Activated CD8-positive, alpha-beta T cell treated with anti-CD3 and anti-CD28 coated beads, Interleukin-2, amount 10 ng/mL, durations not matched to agents 7 days and 5 days (primary cell): Measurements from ENCODE around the gene STK10. TPM values are rescaled to one million over a fixed set of nuclear protein-coding genes. Genes with fewer than 3 reads are reported as not detected.

Source experiments
- ATAC-seq: fragments of 150-1000 bp; cut with Tn5 transposase; one replicate; pipeline ENCODE4 v1.10.0; 2021; ENCODE audit warnings: moderate library complexity
- CTCF ChIA-PET: fragments of 350-600 bp; sonication (Branson Sonifier 250); formaldehyde crosslinking; loops from one replicate; lab custom pipeline; 2021; ENCODE audit warnings: antibody characterized with exemption; lab: Charles Lee
- POLR2A ChIA-PET: fragments of 350-600 bp; sonication (Branson Sonifier 250); formaldehyde crosslinking; loops from one replicate; lab custom pipeline; 2021; ENCODE audit warnings: antibody characterized with exemption; lab: Charles Lee
- DNase-seq: peaks from one replicate; pipeline ENCODE4 v3.0.0-alpha.2; 2020
- H3K27ac Mint-ChIP-seq: one replicate; pipeline ENCODE4 v1.8.0; 2021; ENCODE audit warnings: mild to moderate bottlenecking, mixed read lengths
- H3K27me3 Mint-ChIP-seq: one replicate; pipeline ENCODE4 v1.8.0; 2021; ENCODE audit warnings: low read depth, mixed read lengths
- H3K36me3 Mint-ChIP-seq: one replicate; pipeline ENCODE4 v1.8.0; 2021; ENCODE audit warnings: low read depth, mixed read lengths
- H3K4me1 Mint-ChIP-seq: one replicate; pipeline ENCODE4 v1.8.0; 2021; ENCODE audit warnings: low read depth, mixed read lengths
- H3K4me3 Mint-ChIP-seq: one replicate; pipeline ENCODE4 v1.8.0; 2021; ENCODE audit warnings: mild to moderate bottlenecking, mixed read lengths
- H3K9me3 Mint-ChIP-seq: one replicate; pipeline ENCODE4 v1.8.0; 2022; ENCODE audit warnings: mixed read lengths; ENCODE audit not compliant: insufficient read depth
- total RNA-seq, 2 experiments: library from RNA; stranded (reverse); gene quantifications; one replicate each; pipeline ENCODE4 v1.2.3, GENCODE V29; 2021

Gene STK10
- total RNA-seq, 2 experiments from 2014 or later = 294 to 299 TPM

- ChIA-PET POLR2A (interaction anchor here (0.6 to 1.2 kb wide), 4 partner anchors 9 to 59 kb away, joined by 3 to 5 read pairs (median 4); no protein-coding TSS in a partner anchor), CTCF (interaction anchor here (0.8 to 1.5 kb wide), 4 partner anchors 14 to 69 kb away, joined by 3 read pairs; no protein-coding TSS in a partner anchor)
- peaks cover 64% of the 10 kb centered on the region for H3K4me1 Mint-ChIP-seq
- DNase-seq (no peak), ATAC-seq (no peak)
- H3K27me3 Mint-ChIP-seq = no peaks in the 10 kb centered on the region
- no peak overlapping the region for H3K4me3 Mint-ChIP-seq
- no peaks in the 10 kb centered on the region for H3K9me3 Mint-ChIP-seq
- H3K36me3 Mint-ChIP-seq = peaks cover 73% of the 10 kb centered on the region
- H3K27ac Mint-ChIP-seq = peak overlapping the region; percentile 67
Observed at GRCh38 chr5:172119921-172120688, 67.9 kb downstream of the STK10 start.

- peaks cover 67% of the 10 kb centered on the region for H3K4me1 Mint-ChIP-seq
- H3K4me3 Mint-ChIP-seq = no peak overlapping the region
- POLR2A ChIA-PET = interaction anchor here (1.2 to 10.7 kb wide), 2 partner anchors 11 to 67 kb away, joined by 5 to 102 read pairs; partner anchors contain the start of gene STK10
- no peaks in the 10 kb centered on the region for H3K9me3 Mint-ChIP-seq
- DNase-seq (no peak), ATAC-seq (no peak)
- H3K27ac Mint-ChIP-seq = peak overlapping the region; percentile 80
- CTCF ChIA-PET = interaction anchor here (0.6 to 1.6 kb wide), 2 partner anchors 52 to 121 kb away, joined by 3 to 4 read pairs; no protein-coding TSS in a partner anchor
- no peaks in the 10 kb centered on the region for H3K27me3 Mint-ChIP-seq
- peaks cover 70% of the 10 kb centered on the region for H3K36me3 Mint-ChIP-seq
Observed at GRCh38 chr5:172118891-172119290, 69.1 kb downstream of the STK10 start.

- no peak for DNase-seq
- ChIA-PET POLR2A (interaction anchor here (2.0 to 10.7 kb wide), 2 partner anchors 57 to 68 kb away, joined by 14 to 102 read pairs; partner anchors contain the start of gene STK10), CTCF (interaction anchor here (0.6 to 1.6 kb wide), 3 partner anchors 15 to 120 kb away, joined by 3 to 4 read pairs (median 3); no protein-coding TSS in a partner anchor)
- Mint-ChIP-seq H3K9me3 (no peaks in the 10 kb centered on the region), H3K4me1 (peaks cover 71% of the 10 kb centered on the region), H3K36me3 (peaks cover 68% of the 10 kb centered on the region), H3K27ac (peak overlapping the region; percentile 80), H3K27me3 (no peaks in the 10 kb centered on the region), H3K4me3 (no peak overlapping the region)
- ATAC-seq = no peak
Observed at GRCh38 chr5:172117977-172118701, 69.9 kb downstream of the STK10 start.

GRCh38 chr5:172115541-172115982 is 72.5 kb downstream of the STK10 start:
- Mint-ChIP-seq H3K9me3 (no peaks in the 10 kb centered on the region), H3K27ac (peak overlapping the region; percentile 97), H3K4me1 (peaks cover 86% of the 10 kb centered on the region), H3K4me3 (peak overlapping the region; percentile 71), H3K27me3 (no peaks in the 10 kb centered on the region), H3K36me3 (peaks cover 73% of the 10 kb centered on the region)
- ChIA-PET CTCF (interaction anchor here (0.9 to 2.1 kb wide), 6 partner anchors 58 to 73 kb away, joined by 3 to 12 read pairs (median 5); partner anchors contain the start of gene STK10), POLR2A (interaction anchor here (0.7 to 10.7 kb wide), 6 partner anchors 16 to 109 kb away, joined by 3 to 105 read pairs (median 12); partner anchors contain the start of genes FBXW11 and STK10)
- ATAC-seq = peak; percentile 6
- peak; percentile 61 for DNase-seq

- POLR2A ChIA-PET = interaction anchor here (0.7 to 10.7 kb wide), 7 partner anchors 16 to 168 kb away, joined by 3 to 105 read pairs (median 9); partner anchors contain the start of genes FBXW11 and STK10
- ATAC-seq = peak; percentile 71
Observed at GRCh38 chr5:172114875-172115422, 73.1 kb downstream of the STK10 start.

GRCh38 chr5:172113036-172113435 is 75.0 kb downstream of the STK10 start:
- ChIA-PET CTCF (no interaction called here), POLR2A (interaction anchor here (6.2 to 10.7 kb wide), 2 partner anchors 62 to 73 kb away, joined by 102 to 105 read pairs; partner anchors contain the start of gene STK10)
- Mint-ChIP-seq H3K27ac (peak overlapping the region; percentile 87), H3K27me3 (no peaks in the 10 kb centered on the region), H3K36me3 (peaks cover 76% of the 10 kb centered on the region), H3K4me3 (peak overlapping the region; percentile 70), H3K4me1 (peaks cover 86% of the 10 kb centered on the region), H3K9me3 (no peaks in the 10 kb centered on the region)
- ATAC-seq (peak; percentile 59), DNase-seq (peak; percentile 94)

More at GRCh38 chr5:172114875-172115422, 73.1 kb downstream of the STK10 start:
- peak; percentile 93 for DNase-seq
- Mint-ChIP-seq H3K27me3 (no peaks in the 10 kb centered on the region), H3K27ac (peak overlapping the region; percentile 97), H3K4me3 (peak overlapping the region; percentile 71), H3K4me1 (peaks cover 86% of the 10 kb centered on the region), H3K9me3 (no peaks in the 10 kb centered on the region), H3K36me3 (peaks cover 76% of the 10 kb centered on the region)
- CTCF ChIA-PET = interaction anchor here (0.9 to 2.1 kb wide), 10 partner anchors 47 to 74 kb away, joined by 3 to 12 read pairs (median 6); partner anchors contain the start of gene STK10

- peak overlapping the region; percentile 70 for H3K4me3 Mint-ChIP-seq
- no peak for ATAC-seq
- ChIA-PET POLR2A (interaction anchor here (0.6 to 10.7 kb wide), 6 partner anchors 39 to 105 kb away, joined by 4 to 105 read pairs (median 18); partner anchors contain the start of genes FBXW11 and STK10), CTCF (interaction anchor here (0.6 to 9.4 kb wide), 8 partner anchors 12 to 171 kb away, joined by 3 to 136 read pairs (median 6); partner anchors contain the start of genes FBXW11 and STK10)
- H3K36me3 Mint-ChIP-seq = peaks cover 80% of the 10 kb centered on the region
- no peak for DNase-seq
- no peaks in the 10 kb centered on the region for H3K27me3 Mint-ChIP-seq
- H3K27ac Mint-ChIP-seq = peak overlapping the region; percentile 87
- no peaks in the 10 kb centered on the region for H3K9me3 Mint-ChIP-seq
- H3K4me1 Mint-ChIP-seq = peaks cover 89% of the 10 kb centered on the region
Observed at GRCh38 chr5:172111852-172112225, 76.2 kb downstream of the STK10 start.

GRCh38 chr5:172110921-172111851 is 76.8 kb downstream of the STK10 start:
- peak; percentile 66 for ATAC-seq
- CTCF ChIA-PET = interaction anchor here (0.6 to 9.4 kb wide), 8 partner anchors 13 to 171 kb away, joined by 3 to 136 read pairs (median 6); partner anchors contain the start of genes FBXW11 and STK10

GRCh38 chr5:172110260-172110815 is 77.7 kb downstream of the STK10 start:
- peaks cover 81% of the 10 kb centered on the region for H3K36me3 Mint-ChIP-seq
- H3K27ac Mint-ChIP-seq = peak overlapping the region; percentile 87
- CTCF ChIA-PET = interaction anchor here (4.1 to 9.4 kb wide), 2 partner anchors 64 to 78 kb away, joined by 34 to 136 read pairs; partner anchors contain the start of gene STK10
- no peaks in the 10 kb centered on the region for H3K9me3 Mint-ChIP-seq
- peaks cover 79% of the 10 kb centered on the region for H3K4me1 Mint-ChIP-seq
- DNase-seq (no peak), ATAC-seq (no peak)
- H3K27me3 Mint-ChIP-seq = no peaks in the 10 kb centered on the region
- H3K4me3 Mint-ChIP-seq = peak overlapping the region; percentile 44
- POLR2A ChIA-PET = interaction anchor here (0.9 to 10.7 kb wide), 7 partner anchors 40 to 103 kb away, joined by 3 to 105 read pairs (median 10); partner anchors contain the start of genes FBXW11 and STK10

More at GRCh38 chr5:172110921-172111851, 76.8 kb downstream of the STK10 start:
- H3K4me3 Mint-ChIP-seq = peak overlapping the region; percentile 70
- POLR2A ChIA-PET = interaction anchor here (0.6 to 10.7 kb wide), 6 partner anchors 39 to 104 kb away, joined by 4 to 105 read pairs (median 18); partner anchors contain the start of genes FBXW11 and STK10
- peak; percentile 88 for DNase-seq
- H3K27me3 Mint-ChIP-seq = no peaks in the 10 kb centered on the region
- peaks cover 88% of the 10 kb centered on the region for H3K4me1 Mint-ChIP-seq
- peak overlapping the region; percentile 87 for H3K27ac Mint-ChIP-seq
- H3K36me3 Mint-ChIP-seq = peaks cover 81% of the 10 kb centered on the region
- no peaks in the 10 kb centered on the region for H3K9me3 Mint-ChIP-seq
